ENCODE results near the gene B3GNT7.
"Not testable (repeated sequence)": the region's sequence is repeated elsewhere in the genome, so short reads cannot be mapped to it uniquely, and the experiment has no call there.

B3GNT7 gene

DNA sequence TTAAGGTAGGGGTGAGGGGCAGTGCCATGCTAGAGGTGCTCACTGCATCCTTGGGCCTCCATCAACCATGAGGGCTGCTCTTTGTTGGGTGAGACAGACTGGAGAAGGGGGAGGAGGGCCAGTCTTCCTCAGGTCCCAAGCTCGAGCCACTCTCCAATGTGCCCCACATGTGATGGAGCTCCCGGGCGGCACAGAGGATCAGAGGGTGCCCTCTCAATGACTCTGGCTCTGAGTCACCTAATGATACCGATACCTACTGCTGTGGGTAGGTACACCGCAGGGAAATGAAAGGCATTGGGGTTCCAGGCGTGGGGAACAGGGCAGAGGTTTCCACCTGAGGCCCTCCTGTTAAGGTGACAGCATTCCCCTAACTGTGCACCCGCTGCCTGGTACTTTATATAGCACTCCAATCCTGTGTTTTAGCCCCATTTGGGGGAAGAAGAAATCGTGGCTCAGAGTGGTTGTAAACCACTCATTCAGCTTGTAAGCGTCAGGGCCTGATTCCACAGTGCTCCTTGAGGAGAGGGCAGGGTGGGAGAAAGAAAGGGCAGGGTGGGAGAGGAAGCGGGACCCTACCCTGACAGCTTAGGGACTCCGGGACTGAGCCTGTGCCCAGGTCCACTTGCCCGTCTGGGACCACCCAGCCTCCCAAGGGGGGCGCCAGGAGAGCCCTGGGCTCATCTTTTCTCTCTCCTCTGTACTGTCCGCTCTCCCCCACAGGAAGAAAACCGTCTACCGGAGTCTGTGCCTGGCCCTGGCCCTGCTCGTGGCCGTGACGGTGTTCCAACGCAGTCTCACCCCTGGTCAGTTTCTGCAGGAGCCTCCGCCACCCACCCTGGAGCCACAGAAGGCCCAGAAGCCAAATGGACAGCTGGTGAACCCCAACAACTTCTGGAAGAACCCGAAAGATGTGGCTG lies 1.8 kb downstream of the B3GNT7 start:
- Histone ChIP-seq H3K36me3 (ENCODE audit: control insufficient read depth, insufficient read depth, low read length) (no peaks in the 10 kb centered on the region), H3K4me3 (ENCODE audit: extremely low read depth, insufficient read depth, low read length, poor library complexity, severe bottlenecking) (no peak overlapping the region), H3K9me3 (ENCODE audit: control insufficient read depth, low read length) (no peaks in the 10 kb centered on the region), H3K27ac (ENCODE audit: low read depth, low read length, severe bottlenecking) (no peak overlapping the region), H3K4me1 (ENCODE audit: control insufficient read depth, insufficient read depth, low read length, poor library complexity, severe bottlenecking) (peaks cover 3% of the 10 kb centered on the region)
- 92 to 93% methylated on average over 19 to 21 of the region's 22 CpGs for WGBS, 2 experiments (ENCODE audit: insufficient coverage in 2 of 2)

GRCh38 chr2:231397928-231398294 lies 2.4 kb downstream of the B3GNT7 start:
- Histone ChIP-seq H3K4me3 (ENCODE audit: extremely low read depth, insufficient read depth, low read length, poor library complexity, severe bottlenecking) (no peak overlapping the region), H3K27ac (ENCODE audit: low read depth, low read length, severe bottlenecking) (no peak overlapping the region)
- WGBS, 2 experiments (ENCODE audit: insufficient coverage in 2 of 2): 96 to 98% methylated on average over 28 of the region's 28 CpGs

GRCh38 chr2:231398585-231398984 lies 3.1 kb downstream of the B3GNT7 start:
- Histone ChIP-seq H3K4me1 (ENCODE audit: control insufficient read depth, insufficient read depth, low read length, poor library complexity, severe bottlenecking) (no peaks in the 10 kb centered on the region), H3K4me3 (ENCODE audit: extremely low read depth, insufficient read depth, low read length, poor library complexity, severe bottlenecking) (no peak overlapping the region), H3K9me3 (ENCODE audit: control insufficient read depth, low read length) (no peaks in the 10 kb centered on the region), H3K27ac (ENCODE audit: low read depth, low read length, severe bottlenecking) (no peak overlapping the region), H3K36me3 (ENCODE audit: control insufficient read depth, insufficient read depth, low read length) (no peaks in the 10 kb centered on the region)
- WGBS, 2 experiments (ENCODE audit: insufficient coverage in 2 of 2): 97 to 98% methylated on average over 26 to 27 of the region's 27 CpGs

More at GRCh38 chr2:231397928-231398294, 2.4 kb downstream of the B3GNT7 start:
- no peaks in the 10 kb centered on the region for H3K36me3 ChIP-seq (ENCODE audit: control insufficient read depth, insufficient read depth, low read length)
- no peaks in the 10 kb centered on the region for H3K9me3 ChIP-seq (ENCODE audit: control insufficient read depth, low read length)
- H3K4me1 ChIP-seq (ENCODE audit: control insufficient read depth, insufficient read depth, low read length, poor library complexity, severe bottlenecking): peaks cover under 1% of the 10 kb centered on the region

DNA sequence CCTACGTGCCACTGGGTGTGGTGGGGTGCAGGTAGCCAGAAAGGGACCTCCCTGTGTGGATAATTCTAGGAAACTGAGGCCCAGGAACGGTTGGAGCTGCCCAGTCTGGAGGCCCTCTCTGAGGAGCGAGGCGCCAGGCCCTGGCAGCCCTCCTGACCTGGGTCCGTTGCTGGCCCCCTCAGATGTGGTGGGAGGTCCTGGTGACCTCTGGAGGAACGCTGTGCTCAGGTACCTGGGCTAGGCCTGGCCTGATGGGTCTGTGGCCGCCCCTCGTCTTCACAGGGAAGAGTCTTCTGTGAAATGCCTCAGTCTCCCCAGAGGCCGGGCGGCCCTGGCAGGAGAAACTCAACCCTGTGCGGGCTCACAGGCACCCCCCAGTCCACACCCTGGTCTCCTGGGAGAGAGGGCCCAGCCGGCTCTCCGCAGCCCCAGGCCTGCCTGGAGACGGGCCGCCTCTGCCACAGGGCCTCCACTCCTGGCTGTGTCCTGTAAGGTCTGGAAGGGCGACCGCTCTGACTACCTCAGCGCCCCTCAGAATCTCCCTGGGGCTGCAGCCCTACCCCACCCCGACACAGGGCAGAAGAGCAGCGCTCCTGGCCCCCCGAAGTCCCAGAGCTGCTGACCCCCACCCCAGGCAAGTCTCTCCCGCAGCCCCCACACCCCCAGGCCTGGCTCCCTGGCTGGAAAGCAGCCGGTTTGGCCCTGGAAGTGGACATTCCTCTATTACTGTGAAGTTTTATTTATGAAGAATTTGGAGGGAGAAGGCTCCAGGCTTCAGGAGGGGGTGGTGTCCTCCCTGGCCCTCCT lies 3.7 kb downstream of the B3GNT7 start:
- Histone ChIP-seq H3K4me1 (ENCODE audit: control insufficient read depth, insufficient read depth, low read length, poor library complexity, severe bottlenecking) (no peaks in the 10 kb centered on the region), H3K27ac (ENCODE audit: low read depth, low read length, severe bottlenecking) (no peak overlapping the region), H3K36me3 (ENCODE audit: control insufficient read depth, insufficient read depth, low read length) (no peaks in the 10 kb centered on the region), H3K4me3 (ENCODE audit: extremely low read depth, insufficient read depth, low read length, poor library complexity, severe bottlenecking) (no peak overlapping the region), H3K9me3 (ENCODE audit: control insufficient read depth, low read length) (no peaks in the 10 kb centered on the region)
- 88 to 93% methylated on average over 16 to 19 of the region's 23 CpGs for WGBS, 2 experiments (ENCODE audit: insufficient coverage in 2 of 2)

DNA sequence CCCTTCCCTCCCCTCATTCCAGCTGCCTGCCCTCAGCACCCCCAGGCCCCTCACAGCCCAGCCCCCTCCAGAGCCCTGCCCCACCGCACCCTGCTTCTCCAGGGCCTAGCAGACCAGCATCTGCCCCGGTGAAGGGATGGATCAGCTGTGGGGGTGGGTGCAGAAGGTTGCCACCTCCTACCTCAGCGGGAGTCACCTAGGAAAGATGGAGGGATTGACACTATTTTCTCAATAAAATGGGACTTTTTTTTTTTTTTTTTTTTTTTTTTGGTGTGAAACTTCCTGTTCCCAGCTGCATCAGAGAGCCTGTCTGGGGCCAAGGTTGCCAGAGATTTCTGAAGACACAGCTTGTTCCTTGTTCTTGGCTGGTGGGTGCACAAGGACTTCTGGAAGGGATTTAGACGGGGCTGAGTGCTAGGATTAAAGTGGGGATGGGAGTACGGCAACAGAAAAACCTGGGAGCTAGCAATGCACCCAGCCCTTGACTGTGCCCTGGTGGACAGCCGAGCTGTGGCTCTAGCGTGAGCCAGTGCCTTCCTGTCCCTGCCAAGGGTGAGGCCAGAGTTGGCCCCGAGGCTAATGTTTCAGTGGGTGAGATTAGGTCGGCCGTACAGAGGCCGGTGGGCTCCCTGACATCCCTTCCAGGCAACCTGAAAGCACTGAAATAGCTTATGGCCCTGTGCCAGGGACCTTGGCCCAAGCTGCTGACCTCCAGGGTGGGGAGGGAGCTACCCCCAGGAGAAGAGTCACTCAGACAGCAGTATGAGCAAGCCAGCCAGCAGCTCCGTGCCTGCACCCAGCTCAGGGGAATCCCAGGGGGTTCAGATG lies 4.6 kb downstream of the B3GNT7 start:
- Histone ChIP-seq H3K27ac (ENCODE audit: low read depth, low read length, severe bottlenecking) (no peak overlapping the region), H3K4me1 (ENCODE audit: control insufficient read depth, insufficient read depth, low read length, poor library complexity, severe bottlenecking) (no peaks in the 10 kb centered on the region), H3K36me3 (ENCODE audit: control insufficient read depth, insufficient read depth, low read length) (no peaks in the 10 kb centered on the region), H3K4me3 (ENCODE audit: extremely low read depth, insufficient read depth, low read length, poor library complexity, severe bottlenecking) (no peak overlapping the region), H3K9me3 (ENCODE audit: control insufficient read depth, low read length) (no peaks in the 10 kb centered on the region)
- WGBS, 2 experiments (ENCODE audit: insufficient coverage in 2 of 2): 80 to 87% methylated on average over 8 to 9 of the region's 12 CpGs

- not testable (repeated sequence) for H3K27ac ChIP-seq (ENCODE audit: low read depth, low read length, severe bottlenecking)
These were observed 5.2 kb downstream of the B3GNT7 start for GRCh38 chr2:231400681-231401080.

GRCh38 chr2:231401101-231401500 lies 5.6 kb downstream of the B3GNT7 start:
- not testable (repeated sequence) for H3K9me3 ChIP-seq (ENCODE audit: control insufficient read depth, low read length); H3K4me3 ChIP-seq (ENCODE audit: extremely low read depth, insufficient read depth, low read length, poor library complexity, severe bottlenecking); H3K4me1 ChIP-seq (ENCODE audit: control insufficient read depth, insufficient read depth, low read length, poor library complexity, severe bottlenecking); H3K36me3 ChIP-seq (ENCODE audit: control insufficient read depth, insufficient read depth, low read length); H3K27ac ChIP-seq (ENCODE audit: low read depth, low read length, severe bottlenecking)
- 89 to 90% methylated on average over 15 to 22 of the region's 23 CpGs for WGBS, 2 experiments (ENCODE audit: insufficient coverage in 2 of 2)

More at GRCh38 chr2:231400681-231401080, 5.2 kb downstream of the B3GNT7 start:
- not testable (repeated sequence) for H3K4me1 ChIP-seq (ENCODE audit: control insufficient read depth, insufficient read depth, low read length, poor library complexity, severe bottlenecking); H3K4me3 ChIP-seq (ENCODE audit: extremely low read depth, insufficient read depth, low read length, poor library complexity, severe bottlenecking); H3K9me3 ChIP-seq (ENCODE audit: control insufficient read depth, low read length); H3K36me3 ChIP-seq (ENCODE audit: control insufficient read depth, insufficient read depth, low read length)
- 79 to 100% methylated on average over 1 to 4 of the region's 8 CpGs for WGBS, 2 experiments (ENCODE audit: insufficient coverage in 2 of 2)

DNA sequence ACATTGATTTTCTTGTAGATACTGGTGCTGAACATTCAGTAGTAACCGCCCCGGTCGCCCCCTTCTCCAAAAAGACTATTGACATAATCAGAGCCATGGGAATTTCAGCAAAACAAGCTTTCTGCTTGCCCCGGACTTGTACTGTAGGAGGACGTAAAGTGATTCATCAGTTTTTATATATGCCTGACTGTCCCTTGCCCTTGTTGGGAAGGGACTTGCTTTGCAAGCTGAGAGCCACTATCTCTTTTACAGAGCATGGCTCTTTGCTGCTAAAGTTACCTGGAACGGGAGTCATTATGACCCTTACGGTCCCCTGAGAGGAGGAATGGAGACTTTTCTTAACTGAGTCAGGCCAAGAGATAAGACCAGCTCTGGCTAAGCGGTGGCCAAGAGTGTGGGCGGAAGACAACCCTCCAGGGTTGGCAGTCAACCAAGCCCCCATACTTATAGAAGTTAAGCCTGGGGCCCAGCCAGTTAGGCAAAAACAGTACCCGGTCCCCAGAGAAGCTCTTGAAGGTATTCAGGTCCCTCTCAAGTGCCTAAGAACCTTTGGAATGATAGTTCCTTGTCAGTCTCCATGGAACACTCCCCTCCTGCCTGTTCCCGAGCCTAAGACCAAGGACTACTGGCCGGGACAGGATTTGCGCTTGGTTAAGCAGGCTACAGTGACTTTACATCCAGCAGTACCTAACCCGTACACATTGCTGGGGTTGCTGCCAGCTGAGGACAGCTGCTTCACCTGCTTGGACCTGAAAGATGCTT lies 8.1 kb downstream of the B3GNT7 start:
- not testable (repeated sequence) for H3K27ac ChIP-seq (ENCODE audit: low read depth, low read length, severe bottlenecking); H3K4me3 ChIP-seq (ENCODE audit: extremely low read depth, insufficient read depth, low read length, poor library complexity, severe bottlenecking)
- WGBS, 2 experiments (ENCODE audit: insufficient coverage in 2 of 2): 93 to 95% methylated on average over 6 to 8 of the region's 14 CpGs

DNA sequence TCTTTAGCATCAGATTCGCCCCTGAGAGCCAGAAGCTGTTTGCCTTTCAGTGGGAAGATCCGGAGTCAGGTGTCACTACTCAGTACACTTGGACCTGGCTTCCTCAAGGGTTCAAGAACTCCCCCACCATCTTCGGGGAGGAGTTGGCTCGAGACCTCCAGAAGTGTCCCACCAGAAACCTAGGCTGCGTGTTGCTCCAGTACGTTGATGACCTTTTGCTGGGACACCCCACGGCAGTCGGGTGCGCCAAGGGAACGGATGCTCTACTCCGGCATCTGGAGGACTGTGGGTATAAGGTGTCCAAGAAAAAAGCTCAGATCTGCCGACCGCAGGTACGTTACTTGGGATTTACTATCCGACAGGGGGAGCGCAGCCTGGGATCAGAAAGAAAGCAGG lies 8.7 kb downstream of the B3GNT7 start:
- H3K9me3 ChIP-seq (ENCODE audit: control insufficient read depth, low read length); H3K4me1 ChIP-seq (ENCODE audit: control insufficient read depth, insufficient read depth, low read length, poor library complexity, severe bottlenecking); H3K4me3 ChIP-seq (ENCODE audit: extremely low read depth, insufficient read depth, low read length, poor library complexity, severe bottlenecking); H3K36me3 ChIP-seq (ENCODE audit: control insufficient read depth, insufficient read depth, low read length); H3K27ac ChIP-seq (ENCODE audit: low read depth, low read length, severe bottlenecking): not testable (repeated sequence)
- WGBS, 2 experiments (ENCODE audit: insufficient coverage in 2 of 2): 91 to 92% methylated on average over 15 to 16 of the region's 16 CpGs

More for the DNA sequence above, 8.1 kb downstream of the B3GNT7 start:
- not testable (repeated sequence) for H3K36me3 ChIP-seq (ENCODE audit: control insufficient read depth, insufficient read depth, low read length); H3K9me3 ChIP-seq (ENCODE audit: control insufficient read depth, low read length); H3K4me1 ChIP-seq (ENCODE audit: control insufficient read depth, insufficient read depth, low read length, poor library complexity, severe bottlenecking)

Measured in mesodermal cell (in vitro differentiated cells).